SU-DHL-6 (cell line): ENCODE results near the gene MIEN1.
"Not testable (repeated sequence)": the region's sequence is repeated elsewhere in the genome, so short reads cannot be mapped to it uniquely, and the experiment has no call there.

Experiments used
- H2AFZ ChIP-seq: fragments of 200-600 bp; sonication (generic); 2 replicates; pipeline ENCODE4 v1.6.1; 2014; ENCODE audit warnings: low read depth, mild to moderate bottlenecking, moderate library complexity, mixed read lengths, antibody characterized with exemption, low read length; ENCODE audit not compliant: severe bottlenecking
- H3F3A ChIP-seq: fragments of 200-600 bp; shearing (Covaris generic); 2 replicates; pipeline ENCODE4 v1.6.0; 2016; ENCODE audit warnings: antibody characterized with exemption, mild to moderate bottlenecking; ENCODE audit not compliant: insufficient read depth
- H3K27ac ChIP-seq: fragments of 200-600 bp; sonication (generic); 2 replicates; pipeline ENCODE4 v1.5.1; 2016; ENCODE audit warnings: low read depth, mild to moderate bottlenecking, low read length, moderate library complexity, mixed read lengths
- H3K27me3 ChIP-seq: fragments of 200-600 bp; sonication (generic), shearing (Covaris generic); 2 replicates; pipeline ENCODE4 v1.6.0; 2014; ENCODE audit warnings: mild to moderate bottlenecking, low read length
- H3K36me3 ChIP-seq: fragments of 200-600 bp; sonication (generic); 2 replicates; pipeline ENCODE4 v1.6.1; 2014; ENCODE audit warnings: mild to moderate bottlenecking, low read length, mixed read lengths
- H3K4me2 ChIP-seq: fragments of 300-600, 200-600 bp; shearing (Covaris generic), sonication (generic); 2 replicates; pipeline ENCODE4 v1.6.0; 2014; ENCODE audit warnings: low read length, low read depth, mild to moderate bottlenecking; ENCODE audit not compliant: poor library complexity, severe bottlenecking
- H3K4me3 ChIP-seq: fragments of 200-600 bp; sonication (generic); 2 replicates; pipeline ENCODE4 v1.5.1; 2014; ENCODE audit warnings: antibody characterized with exemption, low read length, mild to moderate bottlenecking, mixed read lengths; ENCODE audit not compliant: insufficient read depth, poor library complexity, severe bottlenecking
- H3K79me2 ChIP-seq: fragments of 200-600 bp; sonication (generic); 2 replicates; pipeline ENCODE4 v1.6.1; 2014; ENCODE audit warnings: mild to moderate bottlenecking, low read length, moderate library complexity; ENCODE audit not compliant: insufficient read depth
- H3K9ac ChIP-seq: fragments of 200-600 bp; sonication (generic); 2 replicates; pipeline ENCODE4 v1.7.0; 2014; ENCODE audit warnings: mild to moderate bottlenecking, low read length
- H3K9me2 ChIP-seq: fragments of 200-600 bp; sonication (generic); replicated peaks from 2 replicates; pipeline ENCODE4 v1.6.1; 2014; ENCODE audit warnings: low read length; ENCODE audit not compliant: insufficient read depth
- H3K9me3 ChIP-seq: fragments of 200-600 bp; sonication (generic); 2 replicates; pipeline ENCODE4 v1.6.1; 2014; ENCODE audit warnings: low read length, mixed read lengths; ENCODE audit not compliant: insufficient read depth
- H4K20me1 ChIP-seq: fragments of 200-600 bp; sonication (generic); 2 replicates; pipeline ENCODE4 v1.6.1; 2014; ENCODE audit warnings: low read depth, mild to moderate bottlenecking, antibody characterized with exemption, low read length, moderate library complexity, mixed read lengths
- EZH2phosphoT487 ChIP-seq: fragments of 200-600 bp; sonication (generic), shearing (Covaris generic); conservative IDR thresholded peaks from 2 replicates; pipeline ENCODE4 v1.6.1; 2018; ENCODE audit warnings: mild to moderate bottlenecking, antibody characterized with exemption, low read length, moderate library complexity, mixed read lengths
- TF ChIP-seq, protein P1 (sequence below): fragments of 200-600 bp; sonication (generic); IDR thresholded peaks from one replicate; pipeline ENCODE4 v1.5.1; 2017; ENCODE audit warnings: antibody characterized with exemption, mild to moderate bottlenecking, low read length, moderate library complexity; ENCODE audit not compliant: insufficient read depth, poor library complexity, severe bottlenecking

Gene MIEN1

DNA sequence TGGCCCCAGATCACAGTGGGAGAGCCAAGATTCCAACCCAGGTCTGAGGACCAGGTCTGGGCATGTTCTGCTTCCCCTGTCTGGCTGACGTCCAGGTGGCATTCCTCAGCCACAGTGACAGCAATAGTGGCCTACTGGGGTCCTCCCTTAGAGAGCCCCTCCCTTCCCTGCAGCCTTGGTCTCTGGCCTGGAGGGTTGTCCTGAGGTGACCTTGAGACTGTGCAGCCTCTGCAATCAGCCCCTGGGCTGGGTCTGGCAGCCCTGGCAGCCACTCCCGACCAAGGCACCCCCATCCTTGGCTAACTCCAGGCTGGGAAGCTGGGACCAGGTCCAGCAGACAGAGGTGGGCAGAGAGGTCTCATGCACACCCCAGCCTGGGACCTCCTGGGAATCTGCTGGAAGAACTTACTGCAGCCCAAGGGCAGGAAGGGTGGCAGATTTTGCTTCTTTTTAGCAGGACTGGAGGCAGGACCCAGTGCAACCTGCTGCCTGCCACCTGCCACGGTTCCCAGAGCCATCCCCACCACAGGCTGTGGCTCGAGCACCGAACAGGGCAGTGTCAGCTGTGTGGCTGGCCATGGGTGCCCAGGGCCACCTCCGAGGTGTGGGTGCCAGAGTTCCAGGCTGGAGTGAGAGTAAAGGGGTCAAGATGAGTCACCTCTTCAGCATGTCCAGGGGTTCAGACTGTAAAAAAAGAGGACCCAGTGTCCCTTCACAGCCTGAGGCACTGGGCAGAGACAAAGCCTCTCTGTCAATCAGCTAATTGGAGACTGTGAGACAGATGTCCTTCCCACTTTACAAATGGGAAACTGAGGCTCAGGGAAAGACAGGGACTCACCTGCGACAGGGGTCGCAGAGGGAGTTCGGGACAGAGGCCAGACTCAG is 20.0 kb upstream of the MIEN1 start:
- no peaks in the 10 kb centered on the region for H3K9me3 ChIP-seq
- TF ChIP-seq EZH2phosphoT487, result no peak
- TF ChIP-seq, protein P1, sequence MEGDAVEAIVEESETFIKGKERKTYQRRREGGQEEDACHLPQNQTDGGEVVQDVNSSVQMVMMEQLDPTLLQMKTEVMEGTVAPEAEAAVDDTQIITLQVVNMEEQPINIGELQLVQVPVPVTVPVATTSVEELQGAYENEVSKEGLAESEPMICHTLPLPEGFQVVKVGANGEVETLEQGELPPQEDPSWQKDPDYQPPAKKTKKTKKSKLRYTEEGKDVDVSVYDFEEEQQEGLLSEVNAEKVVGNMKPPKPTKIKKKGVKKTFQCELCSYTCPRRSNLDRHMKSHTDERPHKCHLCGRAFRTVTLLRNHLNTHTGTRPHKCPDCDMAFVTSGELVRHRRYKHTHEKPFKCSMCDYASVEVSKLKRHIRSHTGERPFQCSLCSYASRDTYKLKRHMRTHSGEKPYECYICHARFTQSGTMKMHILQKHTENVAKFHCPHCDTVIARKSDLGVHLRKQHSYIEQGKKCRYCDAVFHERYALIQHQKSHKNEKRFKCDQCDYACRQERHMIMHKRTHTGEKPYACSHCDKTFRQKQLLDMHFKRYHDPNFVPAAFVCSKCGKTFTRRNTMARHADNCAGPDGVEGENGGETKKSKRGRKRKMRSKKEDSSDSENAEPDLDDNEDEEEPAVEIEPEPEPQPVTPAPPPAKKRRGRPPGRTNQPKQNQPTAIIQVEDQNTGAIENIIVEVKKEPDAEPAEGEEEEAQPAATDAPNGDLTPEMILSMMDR, result no peak
- no peak overlapping the region for H3K27ac ChIP-seq
- H3K4me3 ChIP-seq, result no peak overlapping the region
- no peaks in the 10 kb centered on the region for H3K9me2 ChIP-seq
- H3F3A ChIP-seq, result peaks cover 8% of the 10 kb centered on the region
- H2AFZ ChIP-seq, result no peak overlapping the region
- no peaks in the 10 kb centered on the region for H3K27me3 ChIP-seq
- H4K20me1 ChIP-seq, result no peaks in the 10 kb centered on the region
- H3K4me2 ChIP-seq, result no peak overlapping the region
- no peaks in the 10 kb centered on the region for H3K79me2 ChIP-seq
- H3K9ac ChIP-seq, result no peak overlapping the region
- H3K36me3 ChIP-seq, result no peaks in the 10 kb centered on the region

DNA sequence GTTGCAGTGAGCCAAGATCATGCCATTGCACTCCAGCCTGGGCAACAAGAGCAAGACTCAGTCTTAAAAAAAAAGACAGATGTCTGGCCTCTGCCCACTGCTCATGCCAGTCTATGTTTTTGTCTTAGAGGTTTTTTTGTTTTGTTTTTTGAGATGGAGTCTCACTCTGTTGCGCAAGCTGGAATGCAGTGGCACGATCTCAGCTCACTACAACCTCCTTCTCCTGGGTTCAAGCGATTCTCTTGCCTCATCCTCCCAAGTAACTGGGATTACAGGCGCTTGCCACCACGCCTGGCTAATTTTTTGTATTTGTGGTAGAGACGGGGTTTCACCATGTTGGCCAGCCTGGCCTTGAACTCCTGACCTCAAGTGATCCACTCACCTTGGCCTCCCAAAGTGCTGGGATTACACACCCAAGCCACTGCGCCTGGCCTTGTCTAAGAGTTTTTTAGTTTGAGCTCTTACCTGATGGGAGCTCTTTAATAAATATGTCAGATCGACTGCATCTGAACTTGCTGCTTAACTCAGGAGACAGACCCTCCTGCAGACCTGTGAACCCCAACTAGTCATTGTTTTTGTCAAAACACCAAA is 18.2 kb upstream of the MIEN1 start:
- H3K4me2 ChIP-seq, H3K27ac ChIP-seq, H3K4me3 ChIP-seq, H3K27me3 ChIP-seq, H3K36me3 ChIP-seq, H4K20me1 ChIP-seq, H2AFZ ChIP-seq, H3K9ac ChIP-seq, H3K9me3 ChIP-seq, H3F3A ChIP-seq, H3K79me2 ChIP-seq, H3K9me2 ChIP-seq: not testable (repeated sequence)

DNA sequence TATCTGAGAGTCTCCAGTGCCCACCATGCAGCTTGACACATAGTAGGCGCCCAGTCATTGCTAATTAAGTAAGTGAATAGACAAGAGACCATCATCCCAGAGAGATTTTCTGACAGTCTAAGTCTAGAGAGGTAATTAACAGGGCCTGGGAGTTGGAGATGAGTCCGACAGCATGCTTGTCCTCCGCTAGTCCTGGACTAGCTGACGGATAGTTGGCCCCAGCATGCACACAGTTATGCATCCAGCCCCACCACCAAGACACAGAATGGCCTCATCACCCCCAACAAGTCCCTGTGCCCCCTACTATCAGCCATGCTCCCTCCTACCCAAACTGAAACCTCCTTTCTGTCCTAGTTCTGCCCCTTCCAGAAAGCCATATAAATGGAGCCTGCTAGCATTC is 17.4 kb upstream of the MIEN1 start:
- Histone ChIP-seq H3K9ac (no peak overlapping the region), H4K20me1 (no peaks in the 10 kb centered on the region), H3K79me2 (no peaks in the 10 kb centered on the region), H3K4me2 (no peak overlapping the region), H3K27ac (no peak overlapping the region), H3K4me3 (no peak overlapping the region), H3K36me3 (no peaks in the 10 kb centered on the region), H2AFZ (no peak overlapping the region), H3K9me3 (no peaks in the 10 kb centered on the region), H3K27me3 (no peaks in the 10 kb centered on the region), H3K9me2 (no peaks in the 10 kb centered on the region), H3F3A (no peaks in the 10 kb centered on the region)
- TF ChIP-seq EZH2phosphoT487, result no peak
- TF ChIP-seq, protein P1, result no peak

DNA sequence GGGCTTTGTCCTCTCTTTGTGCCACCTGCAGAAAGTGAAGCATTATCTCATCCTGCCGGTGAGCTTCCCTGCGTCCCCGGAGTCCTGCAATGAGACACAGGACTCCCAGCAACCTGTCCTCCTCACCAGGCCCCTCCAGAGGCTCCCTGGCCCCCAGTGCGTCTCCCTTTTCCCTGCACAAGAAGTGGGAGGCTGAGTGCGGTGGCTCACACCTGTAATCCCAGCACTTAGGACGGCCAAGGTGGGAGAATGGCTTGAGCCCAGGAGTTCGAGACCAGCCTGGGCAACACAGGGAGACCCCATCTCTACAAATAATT is 15.8 kb upstream of the MIEN1 start:
- H3K27ac ChIP-seq, result no peak overlapping the region
- no peaks in the 10 kb centered on the region for H3K9me3 ChIP-seq
- H3K4me2 ChIP-seq, result no peak overlapping the region
- H3F3A ChIP-seq, result no peaks in the 10 kb centered on the region
- TF ChIP-seq, protein P1, result no peak
- TF ChIP-seq EZH2phosphoT487, result no peak
- H3K9ac ChIP-seq, result no peak overlapping the region
- H3K79me2 ChIP-seq, result no peaks in the 10 kb centered on the region
- H2AFZ ChIP-seq, result no peak overlapping the region
- H3K27me3 ChIP-seq, result no peaks in the 10 kb centered on the region
- no peaks in the 10 kb centered on the region for H3K36me3 ChIP-seq
- H3K4me3 ChIP-seq, result no peak overlapping the region
- no peaks in the 10 kb centered on the region for H3K9me2 ChIP-seq
- H4K20me1 ChIP-seq, result no peaks in the 10 kb centered on the region
